HEK293 (cell line): ENCODE data around the gene CBX8.

Experiments
- CTCF ChIA-PET: fragments of 350-600 bp; formaldehyde crosslinking; extraction: SDS; loops from one replicate; lab custom pipeline; 2021; ENCODE audit warnings: antibody characterized with exemption; lab: Yijun Ruan, JAX
- POLR2A ChIA-PET: fragments of 300-600 bp; formaldehyde crosslinking; extraction: SDS; loops from one replicate; lab custom pipeline; 2020; ENCODE audit warnings: antibody characterized with exemption, inconsistent platforms; lab: Yijun Ruan, JAX
- H3K27ac ChIP-seq: fragments of 200-500 bp; sonication (Bioruptor generic); 2 replicates; pipeline ENCODE4 v1.5.1; 2014; ENCODE audit warnings: low read depth, low read length, control low read depth, inconsistent platforms; ENCODE audit errors: extremely low read depth
- H3K36me3 ChIP-seq, 2 experiments: fragments of 200-500 bp in 1 of 2; sonication (Bioruptor generic) in 1 of 2; 1 replicate in 1 of 2; 2 replicates in 1 of 2; pipeline ENCODE4 v1.5.1; 2014 to 2017; ENCODE audit warnings: inconsistent platforms in 2 of 2, low read length in 2 of 2; ENCODE audit not compliant: control insufficient read depth in 2 of 2, insufficient read depth in 1 of 2
- H3K4me1 ChIP-seq: fragments of 200-500 bp; sonication (Bioruptor generic); 2 replicates; pipeline ENCODE4 v1.5.1; 2014; ENCODE audit warnings: mild to moderate bottlenecking, low read length, inconsistent platforms; ENCODE audit not compliant: control insufficient read depth, insufficient read depth
- H3K4me3 ChIP-seq: 2 replicates; pipeline ENCODE4 v1.5.1; 2011; ENCODE audit warnings: low read depth, mild to moderate bottlenecking, control low read depth, low read length, moderate library complexity
- H3K9me3 ChIP-seq: fragments of 200-500 bp; sonication (Bioruptor generic); 2 replicates; pipeline ENCODE4 v1.5.1; 2014; ENCODE audit warnings: low read depth, low read length, inconsistent platforms; ENCODE audit not compliant: control insufficient read depth, insufficient read depth
- HOXC10 ChIP-seq: sonication (generic); formaldehyde crosslinking; IDR thresholded peaks from 2 replicates; pipeline ENCODE4 v1.8.1; 2023; ENCODE audit warnings: mild to moderate bottlenecking, missing genetic modification reagents
- INSM2 ChIP-seq: fragments of 450-650 bp; formaldehyde crosslinking; IDR thresholded peaks from 2 replicates; pipeline ENCODE4 v1.5.1; 2016; ENCODE audit warnings: missing biosample characterization, missing genetic modification characterization
- KLF1 ChIP-seq: fragments of 450-650 bp; formaldehyde crosslinking; IDR thresholded peaks from 2 replicates; pipeline ENCODE4 v1.5.1; 2016; ENCODE audit warnings: missing biosample characterization, missing genetic modification characterization
- MEIS1 ChIP-seq: sonication (generic); formaldehyde crosslinking; IDR thresholded peaks from 2 replicates; pipeline ENCODE4 v1.8.1; 2022; ENCODE audit warnings: missing genetic modification reagents, mild to moderate bottlenecking, borderline replicate concordance
- REPIN1 ChIP-seq: fragments of 450-650 bp; formaldehyde crosslinking; IDR thresholded peaks from 2 replicates; pipeline ENCODE4 v1.5.1; 2017; ENCODE audit warnings: missing biosample characterization, missing genetic modification characterization, low read depth
- SP3 ChIP-seq: fragments of 450-650 bp; formaldehyde crosslinking; IDR thresholded peaks from 2 replicates; pipeline ENCODE4 v1.5.1; 2016; ENCODE audit warnings: missing biosample characterization, missing genetic modification characterization
- TRIM28 ChIP-seq: IDR thresholded peaks from 2 replicates; pipeline ENCODE4 v1.6.1; 2011; ENCODE audit warnings: low read length, control low read depth, borderline replicate concordance
- YY2 ChIP-seq: fragments of 450-650 bp; formaldehyde crosslinking; IDR thresholded peaks from 2 replicates; pipeline ENCODE4 v1.5.1; 2016; ENCODE audit warnings: missing biosample characterization, missing genetic modification characterization
- ZBTB20 ChIP-seq: fragments of 450-650 bp; formaldehyde crosslinking; IDR thresholded peaks from 2 replicates; pipeline ENCODE4 v1.5.1; 2016; ENCODE audit warnings: missing biosample characterization, missing genetic modification characterization
- ZBTB49 ChIP-seq: fragments of 450-650 bp; formaldehyde crosslinking; IDR thresholded peaks from 2 replicates; pipeline ENCODE4 v1.5.1; 2016; ENCODE audit warnings: missing biosample characterization, missing genetic modification characterization, low read depth
- ZBTB8A ChIP-seq: fragments of 450-650 bp; formaldehyde crosslinking; IDR thresholded peaks from 2 replicates; pipeline ENCODE4 v1.5.1; 2016; ENCODE audit warnings: missing biosample characterization, missing genetic modification characterization
- ZFHX2 ChIP-seq: fragments of 450-650 bp; formaldehyde crosslinking; conservative IDR thresholded peaks from 2 replicates; pipeline ENCODE4 v1.5.1; 2016; ENCODE audit warnings: missing biosample characterization, missing genetic modification characterization
- ZFP69B ChIP-seq: fragments of 450-650 bp; formaldehyde crosslinking; IDR thresholded peaks from 2 replicates; pipeline ENCODE4 v1.5.1; 2016; ENCODE audit warnings: missing biosample characterization, missing genetic modification characterization
- ZNF155 ChIP-seq: fragments of 450-650 bp; formaldehyde crosslinking; IDR thresholded peaks from 2 replicates; pipeline ENCODE4 v1.5.1; 2016; ENCODE audit warnings: missing biosample characterization, missing genetic modification characterization
- ZNF174 ChIP-seq: fragments of 450-650 bp; formaldehyde crosslinking; IDR thresholded peaks from 2 replicates; pipeline ENCODE4 v1.5.0; 2017; ENCODE audit warnings: missing biosample characterization, mild to moderate bottlenecking, missing genetic modification characterization
- ZNF184 ChIP-seq: fragments of 450-650 bp; IDR thresholded peaks from 2 replicates; pipeline ENCODE4 v1.5.1; 2018; ENCODE audit warnings: missing biosample characterization, mild to moderate bottlenecking, missing genetic modification characterization
- ZNF292 ChIP-seq: fragments of 450-650 bp; formaldehyde crosslinking; IDR thresholded peaks from 2 replicates; pipeline ENCODE4 v1.5.1; 2016; ENCODE audit warnings: low read depth, missing biosample characterization, missing genetic modification characterization, borderline replicate concordance
- ZNF394 ChIP-seq: fragments of 450-650 bp; formaldehyde crosslinking; IDR thresholded peaks from 2 replicates; pipeline ENCODE4 v1.5.1; 2016; ENCODE audit warnings: missing biosample characterization, missing genetic modification characterization, mild to moderate bottlenecking, moderate library complexity, borderline replicate concordance
- ZNF549 ChIP-seq: fragments of 450-650 bp; IDR thresholded peaks from 2 replicates; pipeline ENCODE4 v1.5.1; 2018; ENCODE audit warnings: missing biosample characterization, missing genetic modification characterization, mild to moderate bottlenecking, inconsistent platforms, moderate library complexity
- ZNF692 ChIP-seq: fragments of 450-650 bp; formaldehyde crosslinking; IDR thresholded peaks from 2 replicates; pipeline ENCODE4 v1.5.1; 2016; ENCODE audit warnings: missing biosample characterization, missing genetic modification characterization
- ZSCAN16 ChIP-seq: fragments of 450-650 bp; formaldehyde crosslinking; IDR thresholded peaks from 2 replicates; pipeline ENCODE4 v1.5.1; 2016; ENCODE audit warnings: missing biosample characterization, missing genetic modification characterization
- ZSCAN30 ChIP-seq: fragments of 450-650 bp; IDR thresholded peaks from 2 replicates; pipeline ENCODE4 v1.5.1; 2018; ENCODE audit warnings: missing biosample characterization, mild to moderate bottlenecking, missing genetic modification characterization, moderate library complexity

Gene CBX8

GRCh38 chr17:79796763-79797491 is at the start of gene CBX8 (continued):
- TF ChIP-seq ZBTB49 (tag by site-specific recombination) (no peak), SP3 (tag by site-specific recombination) (peak; percentile 97), YY2 (0 out of 2 replicates have a peak, but pooled peaks have one; percentile 27), MEIS1 (no peak), ZSCAN30 (peak; percentile 68; the same call in 1 of the 2 replicates), TRIM28 (no peak), ZNF155 (no peak), ZNF549 (tag by site-specific recombination) (no peak), ZNF394 (tag by site-specific recombination) (peak; percentile 47; the same call in 1 of the 2 replicates), ZSCAN16 (tag by site-specific recombination) (no peak), ZFHX2 (tag by site-specific recombination) (peak; percentile 90)

GRCh38 chr17:79845601-79845949 is 48.7 kb upstream of the CBX8 start:
- ChIA-PET POLR2A (interaction anchor here (2.2 kb wide), 1 partner anchor 49 kb away, joined by 14 read pairs; the partner anchor contains the start of gene CBX8), CTCF (interaction anchor here (0.6 to 4.1 kb wide), 17 partner anchors 9 to 1256 kb away, joined by 3 to 34 read pairs (median 3); no protein-coding TSS in a partner anchor)
- Histone ChIP-seq H3K9me3 (no peaks in the 10 kb centered on the region), H3K27ac (no peak overlapping the region), H3K4me3 (no peak overlapping the region), H3K4me1 (peaks cover 10% of the 10 kb centered on the region; the same call in 1 of the 2 replicates), H3K36me3 (no peaks in the 10 kb centered on the region)
- peak; percentile 58 for TF ChIP-seq KLF1 (tag by site-specific recombination)
- TF ChIP-seq HOXC10 = no peak
- TF ChIP-seq INSM2 (tag by site-specific recombination) = no peak
- peak; percentile 48 for TF ChIP-seq ZBTB20
- peak; percentile 93 for TF ChIP-seq ZFP69B
- no peak for TF ChIP-seq ZBTB8A (tag by site-specific recombination)
- no peak for TF ChIP-seq REPIN1 (tag by site-specific recombination)
- peak; percentile 26; the same call in 1 of the 2 replicates for TF ChIP-seq SP3 (tag by site-specific recombination)
- no peak for TF ChIP-seq ZNF292 (tag by site-specific recombination)
- TF ChIP-seq ZNF184 (tag by site-specific recombination) = no peak
- TF ChIP-seq ZNF174 (tag by site-specific recombination) = no peak
- TF ChIP-seq ZNF692 (tag by site-specific recombination) = peak; percentile 90
